OCI-LY3 (cell line): ENCODE data around the gene PIP4P1.

Experiments
- H2AFZ ChIP-seq: fragments of 200-600, 300-600 bp; shearing (Covaris generic); 2 replicates; pipeline ENCODE4 v1.6.0; 2014; ENCODE audit warnings: antibody characterized with exemption, low read depth, low read length
- H3K27ac ChIP-seq: fragments of 200-600, 300-600 bp; sonication (generic); 2 replicates; pipeline ENCODE4 v1.5.1; 2014; ENCODE audit warnings: mild to moderate bottlenecking, low read length, moderate library complexity, mixed read lengths
- H3K27me3 ChIP-seq: fragments of 200-600, 300-600 bp; sonication (generic); 2 replicates; pipeline ENCODE4 v1.6.1; 2014; ENCODE audit warnings: low read depth, low read length, mixed read lengths
- H3K36me3 ChIP-seq: fragments of 200-600, 300-600 bp; sonication (generic); replicated peaks from 2 replicates; pipeline ENCODE3; 2014; ENCODE audit warnings: low read depth, low read length, mixed read lengths
- H3K4me1 ChIP-seq: fragments of 300-600, 200-600 bp; sonication (generic); 2 replicates; pipeline ENCODE4 v1.6.1; 2014; ENCODE audit warnings: low read length, mixed read lengths
- H3K4me2 ChIP-seq: fragments of 200-600, 300-600 bp; sonication (generic); 2 replicates; pipeline ENCODE4 v1.6.1; 2014; ENCODE audit warnings: low read length, mixed read lengths
- H3K4me3 ChIP-seq: fragments of 300-600, 200-600 bp; sonication (generic); 2 replicates; pipeline ENCODE4 v1.5.1; 2014; ENCODE audit warnings: antibody characterized with exemption, mild to moderate bottlenecking, low read length, moderate library complexity
- H3K79me2 ChIP-seq: fragments of 300-600, 200-600 bp; shearing (Covaris generic); 2 replicates; pipeline ENCODE4 v1.6.1; 2014; ENCODE audit warnings: mild to moderate bottlenecking, low read length, mixed read lengths
- H3K9ac ChIP-seq: fragments of 300-600, 200-600 bp; shearing (Covaris generic); 2 replicates; pipeline ENCODE4 v1.6.0; 2014; ENCODE audit warnings: mild to moderate bottlenecking, low read length, moderate library complexity
- H3K9me3 ChIP-seq: fragments of 200-600, 300-600 bp; shearing (Covaris generic); 2 replicates; pipeline ENCODE4 v1.6.1; 2014; ENCODE audit warnings: low read length, mixed read lengths; ENCODE audit not compliant: insufficient read depth
- H4K20me1 ChIP-seq: fragments of 200-600, 300-600 bp; sonication (generic); 2 replicates; pipeline ENCODE4 v1.6.1; 2016; ENCODE audit warnings: low read length, mixed read lengths; ENCODE audit not compliant: insufficient read depth
- EZH2phosphoT487 ChIP-seq: fragments of 200-600 bp; shearing (Covaris generic); IDR thresholded peaks from 2 replicates; pipeline ENCODE4 v1.6.1; 2018; ENCODE audit warnings: antibody characterized with exemption, mixed run types, low read depth
- TF ChIP-seq, protein P1 (sequence below): fragments of 200-600, 300-600 bp; sonication (generic); IDR thresholded peaks from 2 replicates; pipeline ENCODE4 v1.5.1; 2014; ENCODE audit warnings: antibody characterized with exemption, low read length, low read depth

PIP4P1 gene

DNA sequence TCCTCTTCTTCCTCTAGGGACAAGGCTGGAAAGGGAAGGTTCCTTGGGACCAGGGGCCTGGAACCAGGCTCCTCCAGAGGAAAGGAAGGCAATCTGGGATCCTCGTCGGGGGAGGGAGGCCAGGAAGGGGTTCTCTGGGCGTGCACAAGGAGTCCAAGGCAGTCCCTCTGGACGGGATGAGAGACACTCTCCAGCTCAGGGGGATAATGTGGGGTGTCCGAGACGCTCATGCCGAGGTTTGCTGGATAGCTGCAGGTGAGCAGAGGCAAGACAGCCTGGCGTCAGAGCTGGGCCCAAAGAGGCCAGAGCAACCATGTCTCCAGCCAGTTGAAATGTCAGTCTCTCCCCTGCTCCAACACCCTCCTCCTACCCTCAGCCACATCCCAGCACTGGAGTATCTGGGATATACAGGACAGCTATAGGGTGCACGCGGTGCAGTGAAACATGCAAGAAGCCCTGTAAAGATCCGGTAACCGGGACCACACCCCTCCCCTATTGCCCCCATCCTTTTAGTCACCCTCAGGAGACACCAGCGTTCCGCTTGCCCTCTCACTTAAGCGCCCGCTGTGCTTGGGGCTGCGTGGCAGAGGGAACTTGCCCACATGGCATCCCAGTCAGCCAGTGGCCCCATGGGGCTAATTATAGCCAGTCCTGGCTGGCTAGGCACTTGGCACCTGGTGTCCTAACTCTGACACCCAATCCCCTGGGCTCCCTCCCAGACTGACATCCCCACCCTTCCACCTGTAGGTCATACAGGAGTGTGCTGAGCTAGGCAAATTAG, 25.5 kb downstream of the PIP4P1 start, which contains the start of gene KLHL33:
Gene KLHL33, minus strand, starts transcription at position 585 of the 781 bp plus-strand sequence. Its CDS starts 355 bp downstream, at position 230.
- Histone ChIP-seq H3K9me3 (no peaks in the 10 kb centered on the region), H3K9ac (no peak within 1 kb of the TSS), H3K36me3 (peaks cover 5% of the 10 kb centered on the region), H2AFZ (no peak within 1 kb of the TSS), H3K4me2 (no peak within 1 kb of the TSS), H4K20me1 (no peaks in the 10 kb centered on the region), H3K79me2 (no peaks in the 10 kb centered on the region), H3K27me3 (no peaks in the 10 kb centered on the region), H3K4me1 (peaks cover 35% of the 10 kb centered on the region), H3K4me3 (no peak within 1 kb of the TSS), H3K27ac (no peak within 1 kb of the TSS)
- TF ChIP-seq EZH2phosphoT487, result no peak
- TF ChIP-seq, protein P1, sequence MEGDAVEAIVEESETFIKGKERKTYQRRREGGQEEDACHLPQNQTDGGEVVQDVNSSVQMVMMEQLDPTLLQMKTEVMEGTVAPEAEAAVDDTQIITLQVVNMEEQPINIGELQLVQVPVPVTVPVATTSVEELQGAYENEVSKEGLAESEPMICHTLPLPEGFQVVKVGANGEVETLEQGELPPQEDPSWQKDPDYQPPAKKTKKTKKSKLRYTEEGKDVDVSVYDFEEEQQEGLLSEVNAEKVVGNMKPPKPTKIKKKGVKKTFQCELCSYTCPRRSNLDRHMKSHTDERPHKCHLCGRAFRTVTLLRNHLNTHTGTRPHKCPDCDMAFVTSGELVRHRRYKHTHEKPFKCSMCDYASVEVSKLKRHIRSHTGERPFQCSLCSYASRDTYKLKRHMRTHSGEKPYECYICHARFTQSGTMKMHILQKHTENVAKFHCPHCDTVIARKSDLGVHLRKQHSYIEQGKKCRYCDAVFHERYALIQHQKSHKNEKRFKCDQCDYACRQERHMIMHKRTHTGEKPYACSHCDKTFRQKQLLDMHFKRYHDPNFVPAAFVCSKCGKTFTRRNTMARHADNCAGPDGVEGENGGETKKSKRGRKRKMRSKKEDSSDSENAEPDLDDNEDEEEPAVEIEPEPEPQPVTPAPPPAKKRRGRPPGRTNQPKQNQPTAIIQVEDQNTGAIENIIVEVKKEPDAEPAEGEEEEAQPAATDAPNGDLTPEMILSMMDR, result no peak

DNA sequence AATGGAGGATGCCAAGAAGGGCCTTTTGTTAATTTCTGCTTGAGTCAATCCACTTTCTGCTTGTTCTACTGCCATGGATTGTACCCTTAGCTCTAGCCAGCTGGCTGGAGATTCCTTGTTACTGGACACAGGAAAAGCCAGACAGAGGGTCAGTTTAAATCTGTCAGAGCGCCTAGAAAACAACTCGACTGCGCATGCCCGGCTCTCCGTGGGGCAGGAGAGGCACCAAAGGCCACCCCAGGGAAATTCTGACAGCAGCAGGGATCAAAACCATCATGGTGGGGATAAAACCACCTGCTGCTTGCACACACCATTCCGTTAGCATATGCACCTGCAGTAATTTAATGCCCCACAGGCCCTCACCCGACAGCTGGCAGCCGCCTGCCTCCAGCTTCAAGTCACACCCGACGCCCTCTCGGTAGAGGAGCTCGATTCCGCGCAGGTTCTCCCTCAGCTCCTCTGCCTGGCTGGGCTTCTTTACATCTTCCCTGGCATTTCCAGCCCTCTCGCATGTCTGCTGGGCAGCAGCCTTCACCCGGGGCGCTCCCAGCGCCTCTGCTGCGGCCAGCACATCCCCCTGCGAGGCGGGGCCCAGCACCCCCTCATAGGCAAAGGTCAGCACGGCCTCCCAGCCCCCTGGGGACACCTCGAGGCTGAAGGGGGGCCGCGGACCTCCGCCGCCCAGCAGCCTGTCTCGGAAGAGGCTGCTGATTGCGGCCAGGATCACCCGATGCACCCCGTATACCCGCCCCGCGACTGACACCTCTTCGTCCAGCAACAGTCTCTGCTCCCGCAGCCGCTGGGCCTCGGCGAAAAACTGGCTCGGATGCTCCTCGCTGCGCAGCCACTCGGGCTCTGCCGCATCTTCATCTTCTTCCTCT, 26.3 kb downstream of the PIP4P1 start:
- Histone ChIP-seq H2AFZ (no peak overlapping the region), H4K20me1 (no peaks in the 10 kb centered on the region), H3K4me1 (peaks cover 35% of the 10 kb centered on the region), H3K9ac (no peak overlapping the region), H3K4me3 (no peak overlapping the region), H3K4me2 (no peak overlapping the region), H3K36me3 (peaks cover 5% of the 10 kb centered on the region), H3K9me3 (no peaks in the 10 kb centered on the region), H3K27ac (no peak overlapping the region), H3K27me3 (no peaks in the 10 kb centered on the region), H3K79me2 (no peaks in the 10 kb centered on the region)
- TF ChIP-seq, protein P1, result no peak
- TF ChIP-seq EZH2phosphoT487, result no peak

DNA sequence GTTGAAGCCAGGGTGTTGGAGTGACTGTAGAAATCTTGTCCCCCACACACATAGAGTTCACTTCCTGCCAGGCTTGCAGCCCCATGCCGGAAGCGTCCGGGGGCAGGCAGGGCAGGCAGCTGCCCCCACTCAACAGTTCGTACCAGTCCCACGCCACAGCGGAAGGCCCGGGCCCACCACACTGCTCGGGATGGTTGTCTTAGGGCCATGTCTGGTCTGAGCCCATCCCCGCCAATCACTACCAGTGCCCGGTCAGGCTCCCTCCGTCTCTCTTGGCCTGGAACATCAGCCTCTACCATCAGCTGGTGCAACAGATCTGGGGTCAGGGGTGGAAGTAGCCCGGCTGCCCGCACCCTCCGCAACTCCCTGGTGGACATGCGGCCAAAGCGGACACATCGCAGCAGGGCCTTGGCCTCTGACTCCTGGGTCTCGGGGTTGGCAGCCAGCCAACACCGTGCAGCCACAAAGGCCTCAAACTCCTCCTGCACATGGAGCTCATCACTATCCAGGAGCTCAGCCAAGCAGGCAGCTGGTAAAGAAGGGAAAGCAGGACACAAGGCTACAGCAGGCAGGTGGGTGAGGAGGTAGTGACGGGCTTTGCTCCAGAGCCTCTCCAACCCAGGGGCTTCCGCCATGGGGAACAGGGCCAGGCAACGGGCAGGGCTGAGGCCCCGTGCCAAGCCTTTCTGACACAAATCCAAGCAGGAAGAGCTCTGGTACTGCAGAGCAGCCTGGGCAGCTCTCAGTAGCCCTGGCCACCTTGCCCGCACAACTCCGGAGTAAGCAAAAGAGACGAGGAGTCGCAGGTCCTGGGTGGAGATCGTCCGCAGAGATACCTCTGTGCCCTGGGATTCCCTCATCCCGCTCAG, 31.2 kb downstream of the PIP4P1 start:
- H3K79me2 ChIP-seq, result no peaks in the 10 kb centered on the region
- no peaks in the 10 kb centered on the region for H3K9me3 ChIP-seq
- no peaks in the 10 kb centered on the region for H3K36me3 ChIP-seq
- H3K4me1 ChIP-seq, result peaks cover 46% of the 10 kb centered on the region
- H3K9ac ChIP-seq, result no peak overlapping the region
- no peaks in the 10 kb centered on the region for H4K20me1 ChIP-seq
- 0 out of 2 replicates have a peak overlapping the region, but pooled peaks have one; percentile 94 for H3K27ac ChIP-seq
- H3K27me3 ChIP-seq, result no peaks in the 10 kb centered on the region
- H2AFZ ChIP-seq, result no peak overlapping the region
- H3K4me3 ChIP-seq, result no peak overlapping the region
- TF ChIP-seq, protein P1, result no peak
- no peak for TF ChIP-seq EZH2phosphoT487
- H3K4me2 ChIP-seq, result no peak overlapping the region
